Measurements from ENCODE around the gene NOTUM.

NOTUM gene

GRCh38 chr17:81910840-81911276, 50.1 kb downstream of the NOTUM start (continued):
- TF ChIP-seq SCRT1 (tag by site-specific recombination; IDR thresholded peaks at IDR 0.05; ENCODE audit: borderline replicate concordance) (no peak), ZNF521 (tag by site-specific recombination; IDR thresholded peaks at IDR 0.05) (no peak), GLIS1 (tag by site-specific recombination; IDR thresholded peaks at IDR 0.05) (peak; percentile 71), ZIC2 (tag by site-specific recombination; IDR thresholded peaks at IDR 0.05) (peak; percentile 54), KLF16 (tag by site-specific recombination; IDR thresholded peaks at IDR 0.05) (no peak), SCRT2 (tag by site-specific recombination; IDR thresholded peaks at IDR 0.05) (peak; percentile 40; the same call in 1 of the 2 replicates), ZNF221 (tag by site-specific recombination; IDR thresholded peaks at IDR 0.05; ENCODE audit: borderline replicate concordance) (no peak), ZBTB21 (tag by site-specific recombination; IDR thresholded peaks at IDR 0.05) (no peak), IKZF3 (tag by site-specific recombination; IDR thresholded peaks at IDR 0.05) (no peak)

- Histone ChIP-seq H3K27ac (ENCODE audit: extremely low read depth, low read depth, low read length) (peak overlapping the region; percentile 62; the same call in 1 of the 2 replicates), H3K4me1 (ENCODE audit: control insufficient read depth, insufficient read depth, low read length) (peaks cover 7% of the 10 kb centered on the region), H3K4me3 (ENCODE audit: low read depth, low read length) (peak overlapping the region; percentile 52), H3K36me3 (ENCODE audit: control insufficient read depth in 2 of 2, insufficient read depth in 1 of 2, low read length in 2 of 2) (peaks cover 0 to 74% of the 10 kb centered on the region in 2 experiments; a peak in 1 of 3 replicates), H3K9me3 (ENCODE audit: control insufficient read depth, insufficient read depth, low read depth, low read length) (no peaks in the 10 kb centered on the region)
- ChIA-PET CTCF (interaction anchor here (1.1 kb wide), 1 partner anchor 15 kb away, joined by 3 read pairs; no protein-coding TSS in a partner anchor), POLR2A (interaction anchor here (0.9 to 1.8 kb wide), 8 partner anchors 9 to 112 kb away, joined by 3 to 6 read pairs (median 3); partner anchors contain the start of genes CENPX, LRRC45 and MCRIP1)
- TF ChIP-seq ZNF548 (tag by site-specific recombination; IDR thresholded peaks at IDR 0.05) (no peak), ZBTB44 (tag by site-specific recombination; IDR thresholded peaks at IDR 0.05) (peak; percentile 13; the same call in 1 of the 2 replicates), ZNF610 (tag by site-specific recombination; IDR thresholded peaks at IDR 0.05; ENCODE audit: borderline replicate concordance) (no peak), ZNF704 (tag by site-specific recombination; IDR thresholded peaks at IDR 0.05) (no peak), ZNF658 (tag by site-specific recombination; IDR thresholded peaks at IDR 0.05) (no peak), KLF16 (tag by site-specific recombination; IDR thresholded peaks at IDR 0.05) (no peak), ZNF112 (tag by site-specific recombination; IDR thresholded peaks at IDR 0.05) (no peak), HOXC10 (CRISPR knock-in tag; IDR thresholded peaks at IDR 0.05) (no peak), ZNF311 (tag by site-specific recombination; IDR thresholded peaks at IDR 0.05; ENCODE audit: borderline replicate concordance) (no peak), ZNF239 (tag by site-specific recombination; IDR thresholded peaks at IDR 0.05) (no peak), PBX3 (CRISPR knock-in tag; IDR thresholded peaks at IDR 0.05) (0 out of 2 replicates have a peak, but pooled peaks have one; percentile 11), ZNF2 (tag by site-specific recombination; IDR thresholded peaks at IDR 0.05) (no peak), ZNF785 (tag by site-specific recombination; IDR thresholded peaks at IDR 0.05) (no peak), ZNF23 (tag by site-specific recombination; IDR thresholded peaks at IDR 0.05; ENCODE audit: borderline replicate concordance) (no peak), ZNF148 (tag by site-specific recombination; IDR thresholded peaks at IDR 0.05; ENCODE audit: borderline replicate concordance) (no peak), SP3 (tag by site-specific recombination; IDR thresholded peaks at IDR 0.05) (no peak), SCRT2 (tag by site-specific recombination; IDR thresholded peaks at IDR 0.05) (peak; percentile 76), ZNF692 (tag by site-specific recombination; IDR thresholded peaks at IDR 0.05) (peak; percentile 9; the same call in 1 of the 2 replicates)
Measured at GRCh38 chr17:81909966-81910839, 50.8 kb downstream of the NOTUM start.

All from HEK293 (cell line).